Activated gamma-delta T cell treated with Interleukin-2 at 50 U/mL for 16 hours (primary cell): Measurements from ENCODE around the gene AOPEP.

Source experiments
- DNase-seq: peaks from one replicate; pipeline ENCODE4 v3.0.0-alpha.2; 2020

AOPEP gene

GRCh38 chr9:95025213-95026147, 299.0 kb downstream of the AOPEP start:
- DNase-seq, result no peak

- DNase-seq, result no peak
These were observed 299.6 kb downstream of the AOPEP start for GRCh38 chr9:95026148-95026524.

GRCh38 chr9:95027914-95028852, 301.7 kb downstream of the AOPEP start:
- no peak for DNase-seq

GRCh38 chr9:95028853-95029219, 302.3 kb downstream of the AOPEP start:
- DNase-seq, result no peak

DNA sequence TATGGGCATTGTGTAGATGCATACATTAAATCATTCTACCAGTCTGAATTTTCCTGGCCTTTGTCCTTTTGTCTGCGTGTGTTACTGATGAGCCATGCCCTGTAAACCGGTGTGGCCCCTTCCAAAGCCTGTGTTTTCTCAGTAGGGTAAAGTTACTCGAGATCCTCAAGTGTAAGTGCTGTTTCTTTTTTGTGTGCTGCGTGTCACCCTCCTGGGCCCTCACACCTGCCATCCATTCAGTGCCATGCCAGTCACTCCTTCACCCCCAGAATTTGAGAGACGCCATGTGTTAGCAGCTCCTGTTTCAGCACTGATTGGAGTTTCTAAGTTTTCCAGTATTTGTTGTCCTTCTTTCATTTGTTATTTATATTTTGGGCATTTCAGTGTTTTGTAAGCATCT, 302.8 kb downstream of the AOPEP start:
- no peak for DNase-seq

DNA sequence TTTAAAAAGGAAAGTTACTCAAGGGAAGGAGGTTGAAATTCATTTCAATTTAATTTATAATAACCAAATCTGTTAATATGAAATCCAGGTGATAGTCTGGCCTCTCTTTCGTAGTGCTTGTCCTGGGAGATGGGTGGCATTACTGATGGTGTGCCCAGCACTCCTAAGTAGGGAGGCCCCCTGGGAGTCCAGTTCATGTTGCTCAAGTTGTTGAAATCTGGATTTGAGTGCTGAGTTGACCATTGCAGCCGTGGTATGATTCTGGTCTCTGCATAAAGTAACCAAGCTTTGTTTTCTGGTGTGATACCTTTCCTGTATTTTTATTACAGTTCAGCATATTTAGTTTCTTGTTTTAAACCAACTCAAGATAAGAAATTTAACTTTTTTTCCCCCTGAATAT, 303.2 kb downstream of the AOPEP start:
- no peak for DNase-seq

DNA sequence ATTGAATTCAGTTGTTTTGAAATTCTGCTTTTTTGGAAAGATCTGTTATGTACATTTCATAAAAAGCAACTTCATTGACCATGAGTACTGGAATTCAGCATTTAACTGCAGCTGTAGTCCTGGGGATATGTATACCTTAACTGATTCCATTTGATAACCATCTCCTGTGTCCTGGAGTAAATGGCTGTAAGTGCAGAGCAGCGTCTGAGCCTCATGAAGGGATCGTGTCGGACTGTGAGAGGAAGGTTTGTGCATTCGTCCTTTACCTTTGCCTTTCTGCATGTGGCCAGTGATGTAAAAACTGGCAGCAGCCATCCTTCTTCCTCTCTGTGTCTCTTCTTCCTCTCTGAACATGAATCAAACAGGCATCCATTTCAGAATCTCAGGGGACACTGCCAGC, 303.8 kb downstream of the AOPEP start:
- DNase-seq, result no peak

- DNase-seq, result no peak
These were observed 304.6 kb downstream of the AOPEP start for GRCh38 chr9:95030920-95031642.

GRCh38 chr9:95031711-95032461, 305.4 kb downstream of the AOPEP start:
- no peak for DNase-seq

DNA sequence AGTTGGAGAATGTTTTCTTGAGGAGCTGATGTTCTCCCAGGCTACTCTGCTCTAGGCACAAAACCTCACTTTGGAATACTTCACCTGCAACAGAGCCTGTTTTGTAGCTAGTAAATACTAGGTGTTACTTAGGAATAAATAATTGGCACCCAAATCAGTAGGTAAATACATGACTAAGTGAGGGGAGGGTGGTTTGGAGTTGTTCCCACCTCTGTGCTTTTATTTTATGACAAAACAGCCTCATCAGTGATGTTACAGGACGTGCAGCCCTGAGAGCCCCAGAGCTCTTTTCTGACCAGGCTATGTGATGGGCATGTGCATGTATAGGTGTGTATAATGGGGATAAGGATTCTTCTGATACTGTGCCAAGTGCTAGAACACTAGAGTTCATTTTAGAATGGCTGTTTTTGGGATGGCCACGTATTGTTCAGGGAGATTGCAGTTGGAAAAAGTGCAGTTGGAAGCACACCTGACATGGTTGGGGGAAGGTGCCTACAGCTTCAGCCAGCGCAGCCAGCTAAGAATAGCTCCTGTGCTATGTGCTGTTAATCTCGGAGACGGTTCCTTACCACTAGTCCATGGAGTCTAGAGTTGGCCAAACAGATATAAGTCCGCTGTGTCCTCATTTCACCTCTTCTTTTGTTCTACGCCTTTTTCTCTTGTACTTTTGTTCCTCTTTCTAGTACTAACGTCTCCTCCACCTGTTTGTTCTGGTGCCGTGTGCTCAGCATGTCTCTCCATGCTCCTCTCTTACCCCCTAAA, 306.3 kb downstream of the AOPEP start:
- no peak for DNase-seq

GRCh38 chr9:95035846-95036245, 309.3 kb downstream of the AOPEP start:
- no peak for DNase-seq

- no peak for DNase-seq
These were observed 310.2 kb downstream of the AOPEP start for GRCh38 chr9:95036676-95037075.

GRCh38 chr9:95037789-95038521, 311.5 kb downstream of the AOPEP start:
- DNase-seq, result no peak

DNA sequence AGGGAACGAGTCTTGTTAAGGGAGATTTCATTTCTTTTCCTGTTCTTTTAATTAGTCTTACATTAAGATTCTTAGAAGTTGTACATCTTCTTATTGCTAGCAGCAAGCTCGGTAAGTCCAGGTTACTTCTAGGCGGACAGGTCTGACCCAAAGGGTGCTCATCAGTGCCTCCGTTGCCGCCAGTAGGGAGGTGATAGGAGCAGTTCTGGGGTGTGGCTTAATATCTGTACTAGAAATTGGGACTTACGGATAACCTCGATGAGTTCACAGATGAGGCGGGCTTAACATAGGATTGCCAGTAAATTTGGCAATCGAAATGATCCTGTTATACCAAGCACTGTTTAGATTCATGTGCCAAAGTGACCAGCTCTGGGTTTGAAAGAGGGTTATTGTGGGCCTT, 312.2 kb downstream of the AOPEP start:
- DNase-seq, result no peak

DNA sequence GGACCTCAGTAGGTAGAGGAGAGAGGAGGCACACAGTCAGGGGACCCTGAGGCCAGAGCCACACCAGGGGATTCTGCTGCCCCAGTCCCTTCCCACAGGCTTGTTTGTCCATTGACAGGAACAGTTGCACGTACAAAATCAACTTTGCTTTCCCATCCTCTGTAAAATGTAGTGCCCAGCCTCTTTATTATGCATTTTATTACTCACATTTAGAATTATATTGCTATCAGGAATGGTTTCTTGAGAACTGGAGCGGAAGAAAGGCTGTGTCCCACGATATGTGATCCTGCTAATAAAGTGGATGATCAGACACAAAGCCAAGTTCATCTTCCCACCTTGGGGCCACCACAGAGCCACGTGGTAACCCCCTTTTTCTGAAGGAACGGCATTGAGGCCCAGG, 313.6 kb downstream of the AOPEP start:
- no peak for DNase-seq

DNA sequence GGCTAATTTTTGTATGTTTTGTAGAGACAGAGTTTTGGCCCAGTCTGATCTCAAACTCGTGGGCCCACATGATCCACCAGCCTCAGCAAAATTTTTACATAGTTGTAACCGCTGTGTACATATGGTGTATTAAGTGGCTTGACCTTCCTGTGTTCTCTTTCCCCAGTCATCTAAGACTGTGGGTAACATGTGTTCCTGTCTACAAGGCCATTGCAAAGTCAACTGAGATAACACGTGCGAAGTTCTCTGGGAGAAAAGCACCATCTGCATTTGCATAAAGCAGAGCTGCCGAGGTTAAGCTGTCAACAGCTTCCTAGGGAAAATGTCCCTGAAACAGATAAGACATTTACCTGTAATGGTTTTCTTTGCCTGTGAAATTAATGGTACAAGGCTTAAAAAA, 317.3 kb downstream of the AOPEP start:
- no peak for DNase-seq

DNA sequence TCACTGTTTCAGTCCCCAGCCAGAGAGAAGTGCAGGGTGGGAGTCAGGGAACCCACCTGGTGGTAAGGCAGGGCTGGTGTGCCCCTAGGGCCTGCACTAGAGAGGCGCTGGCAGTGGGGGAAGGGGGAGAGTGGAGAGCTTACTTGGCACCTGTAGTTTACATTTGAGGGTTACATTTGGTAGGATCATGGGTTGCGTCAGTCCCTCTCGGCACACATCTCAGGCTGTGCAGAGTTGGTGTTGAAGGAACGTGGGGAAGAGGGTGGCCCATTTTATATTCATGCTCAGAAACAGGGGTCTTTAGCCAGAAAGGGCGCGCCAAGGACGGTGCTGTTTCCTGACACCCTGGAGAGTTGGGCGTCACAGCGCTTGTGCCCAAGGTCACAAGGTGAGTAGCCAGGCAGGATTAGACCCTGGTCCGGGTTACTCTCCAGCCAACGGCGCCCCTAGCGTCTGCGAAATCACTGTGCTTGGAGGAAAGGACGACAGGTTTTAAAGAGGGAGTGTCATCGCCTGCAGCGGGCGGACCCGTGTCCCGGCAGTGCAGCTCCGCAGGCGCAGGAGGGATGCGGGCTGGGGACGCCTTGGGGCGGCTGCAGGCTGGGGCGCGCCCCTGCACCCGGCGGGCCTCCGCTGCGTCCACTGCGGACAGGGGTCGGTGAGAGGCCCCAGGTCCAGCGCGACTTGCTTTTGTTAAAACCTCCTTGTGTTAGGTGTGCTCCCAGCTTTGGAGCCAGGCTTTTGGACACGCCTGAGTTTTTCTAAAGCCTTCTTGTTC, 318.4 kb downstream of the AOPEP start:
- no peak for DNase-seq

DNA sequence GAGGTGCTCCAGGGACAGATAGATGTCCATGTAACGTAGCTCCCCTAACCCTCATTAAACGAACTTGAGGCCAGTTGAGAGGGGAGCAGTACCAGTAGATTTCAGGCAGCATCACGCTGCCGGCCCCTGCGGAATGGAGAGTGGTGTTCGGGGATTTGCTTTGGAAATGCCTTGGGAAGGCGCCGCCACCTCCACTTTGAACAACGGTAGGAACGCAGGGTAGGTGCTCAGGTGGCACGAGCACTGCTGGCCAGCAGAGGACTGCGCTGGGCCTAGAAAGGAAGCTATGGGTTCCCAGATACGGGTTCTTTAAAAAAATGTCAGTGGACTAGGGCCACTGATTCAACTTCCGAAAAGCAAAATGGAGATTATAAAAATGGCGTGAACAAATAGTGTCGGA, 319.3 kb downstream of the AOPEP start:
- no peak for DNase-seq

DNA sequence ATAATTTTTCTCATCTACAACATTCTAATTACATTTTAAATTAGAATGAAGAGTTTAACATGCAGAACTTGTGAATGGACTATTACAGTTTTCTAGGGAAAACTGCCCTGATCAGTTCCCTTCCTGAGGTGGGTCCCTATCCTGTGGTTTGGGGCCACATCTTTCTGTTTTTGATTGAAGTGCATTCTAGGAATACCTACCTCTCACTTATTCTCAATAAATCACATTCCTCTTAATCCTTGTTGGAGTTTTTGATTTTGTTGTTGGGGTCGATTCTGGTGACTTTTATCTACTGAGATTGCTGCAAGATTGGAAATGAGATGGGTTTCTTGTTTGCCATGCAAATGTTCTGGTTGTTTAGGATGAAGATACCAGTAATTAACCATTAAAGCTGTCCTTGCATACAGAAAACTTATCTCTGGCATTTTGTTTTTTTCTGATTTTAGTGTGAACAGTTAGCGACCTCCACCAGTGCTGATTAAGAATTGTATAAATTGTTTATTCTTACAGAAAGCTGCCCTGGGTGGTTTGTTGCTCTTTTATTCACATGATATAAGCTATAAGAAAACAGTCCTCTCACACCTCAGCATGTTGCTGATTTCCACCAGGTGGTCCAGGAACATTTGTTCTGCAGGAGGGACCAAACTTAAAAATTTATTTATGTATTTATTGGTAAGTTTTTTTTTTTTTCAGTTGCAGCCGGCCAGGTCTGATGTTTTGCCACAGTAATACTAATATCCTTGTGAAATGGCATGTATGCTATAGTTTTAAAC, 321.1 kb downstream of the AOPEP start:
- no peak for DNase-seq
